ENCODE results near the gene SPCS2.
"Not testable (repeated sequence)": the region's sequence is repeated elsewhere in the genome, so short reads cannot be mapped to it uniquely, and the experiment has no call there.

SPCS2 gene

DNA sequence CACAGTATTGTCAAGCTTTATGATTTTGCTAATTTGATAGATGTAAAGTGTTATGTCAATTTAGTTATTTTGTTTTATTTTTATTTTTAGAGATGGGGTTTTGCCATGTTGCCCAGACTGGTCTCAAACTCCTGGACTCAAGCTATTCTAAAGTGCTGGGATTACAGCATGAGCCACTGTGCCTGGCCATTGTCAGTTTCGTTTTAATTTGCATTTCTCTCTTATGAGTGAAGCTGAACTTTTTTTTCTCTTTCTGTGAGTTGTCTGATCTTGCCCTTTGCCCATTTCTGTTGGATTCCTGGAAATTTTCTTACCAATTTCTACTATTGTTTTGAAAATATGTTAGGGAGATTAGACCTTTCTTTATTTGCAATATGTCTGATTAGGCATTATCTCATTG, 55.1 kb downstream of the SPCS2 start:
- no peak for DNase-seq

- no peak for DNase-seq
Observed at GRCh38 chr11:75011357-75011756, 62.3 kb downstream of the SPCS2 start.

DNA sequence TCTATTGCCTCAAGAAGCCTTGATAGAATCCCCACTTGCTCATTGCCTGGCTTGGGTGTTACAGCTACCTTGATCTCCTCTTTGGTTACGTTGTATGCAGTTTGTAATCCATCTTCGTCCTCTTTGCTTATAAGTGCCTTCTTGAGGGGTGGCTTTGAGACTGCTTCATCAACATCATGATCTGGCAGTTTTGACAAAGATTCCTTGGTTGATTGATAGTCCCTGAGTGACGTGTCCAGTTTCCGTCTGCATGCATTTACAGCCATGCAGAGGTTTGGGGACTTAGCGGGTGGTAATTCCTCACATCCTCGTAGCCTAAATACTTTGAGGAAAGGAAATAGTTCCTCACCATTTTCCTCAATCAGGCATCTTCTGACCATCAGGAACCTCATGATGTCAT, 62.8 kb downstream of the SPCS2 start:
- no peak for DNase-seq

- DNase-seq = no peak
Observed at GRCh38 chr11:75013051-75013450, 64.0 kb downstream of the SPCS2 start.

GRCh38 chr11:75014129-75014528, 65.1 kb downstream of the SPCS2 start:
- no peak for DNase-seq

DNA sequence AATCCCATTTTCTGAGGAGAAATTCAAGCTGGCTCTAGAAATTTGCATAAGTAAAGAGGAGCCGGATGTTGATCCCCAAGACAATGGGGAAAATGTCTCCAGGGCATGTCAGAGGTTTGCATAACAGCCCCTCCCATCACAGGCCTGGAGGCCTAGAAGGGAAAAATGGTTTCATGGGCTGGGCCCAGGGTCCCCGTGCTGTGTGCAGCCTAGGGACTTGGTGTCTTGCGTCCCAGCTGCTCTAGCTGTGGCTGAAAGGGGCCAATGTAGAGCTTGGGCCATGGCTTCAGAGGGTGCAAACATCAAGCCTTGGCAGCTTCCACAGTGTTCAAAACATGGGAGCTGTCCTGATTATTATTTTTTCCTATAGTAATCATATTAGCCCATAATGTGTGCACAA, 70.1 kb downstream of the SPCS2 start:
- DNase-seq = not testable (repeated sequence)

DNA sequence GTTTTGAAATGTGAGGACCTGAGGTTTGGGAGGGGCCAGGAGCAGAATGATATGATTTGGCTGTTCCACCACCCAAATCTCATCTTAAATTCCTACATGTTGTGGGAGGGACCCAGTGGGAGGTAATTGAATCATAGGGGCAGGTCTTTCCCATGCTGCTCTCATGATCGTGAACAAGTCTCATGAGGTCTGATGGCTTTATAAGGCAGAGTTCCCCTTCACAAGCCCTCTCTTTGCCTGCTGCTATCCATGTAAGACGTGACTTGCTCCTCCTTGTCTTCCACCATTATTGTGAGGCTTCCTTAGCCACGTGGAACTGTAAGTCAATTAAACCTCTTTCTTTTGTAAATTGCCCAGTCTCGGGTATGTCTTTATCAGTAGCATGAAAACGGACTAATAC, 71.3 kb downstream of the SPCS2 start:
- not testable (repeated sequence) for DNase-seq

- DNase-seq = no peak
Observed at GRCh38 chr11:75022296-75022695, 73.2 kb downstream of the SPCS2 start.

- peak; percentile 66 for DNase-seq
Observed at GRCh38 chr11:75022759-75023396, 73.8 kb downstream of the SPCS2 start.

- DNase-seq = no peak
Observed at GRCh38 chr11:75023446-75024067, 74.5 kb downstream of the SPCS2 start.

DNA sequence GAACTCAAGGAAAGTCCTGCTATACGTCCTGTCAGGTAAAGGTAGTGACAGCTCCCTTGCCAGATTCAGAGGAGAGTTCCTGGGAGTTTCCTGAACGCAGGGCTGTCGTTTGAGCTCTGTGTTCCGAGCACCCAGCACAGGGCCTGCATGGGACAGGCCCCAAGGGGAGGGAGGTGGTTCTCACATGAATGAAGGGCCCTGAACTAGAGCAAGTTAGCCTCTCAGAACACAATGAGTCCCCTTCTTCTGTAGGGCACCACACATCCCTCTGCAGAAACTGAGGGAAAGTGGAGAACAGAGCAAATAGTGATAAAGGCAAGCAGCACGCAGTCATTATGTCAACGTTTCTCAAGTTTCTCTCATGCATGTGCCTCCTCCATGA, 75.0 kb downstream of the SPCS2 start:
- DNase-seq = no peak

- no peak for DNase-seq
Observed at GRCh38 chr11:75024764-75025211, 75.7 kb downstream of the SPCS2 start.

DNA sequence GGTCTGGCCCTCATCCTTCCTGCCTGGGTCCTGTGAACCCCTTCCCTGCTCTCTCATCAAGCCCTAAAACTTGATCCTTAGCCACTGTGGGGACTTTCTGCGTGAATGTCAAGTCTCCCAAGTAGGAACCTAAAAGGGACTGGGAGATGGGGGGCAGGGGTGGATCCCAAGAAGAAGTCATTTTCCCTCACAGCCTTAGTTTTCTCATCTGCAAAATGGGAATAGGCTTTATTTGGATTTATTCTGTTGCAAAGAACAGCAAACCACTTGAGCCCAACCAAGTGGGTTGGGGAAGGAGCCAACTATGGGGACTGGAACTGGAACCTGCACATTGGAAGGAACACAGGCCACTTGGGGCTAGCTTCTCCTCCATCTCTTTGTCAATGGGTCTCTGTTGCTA, 76.5 kb downstream of the SPCS2 start:
- no peak for DNase-seq

GRCh38 chr11:75028321-75028720, 79.3 kb downstream of the SPCS2 start:
- no peak for DNase-seq
